ENCODE measurements around the gene NTNG1.

- TF ChIP-seq, protein P1, sequence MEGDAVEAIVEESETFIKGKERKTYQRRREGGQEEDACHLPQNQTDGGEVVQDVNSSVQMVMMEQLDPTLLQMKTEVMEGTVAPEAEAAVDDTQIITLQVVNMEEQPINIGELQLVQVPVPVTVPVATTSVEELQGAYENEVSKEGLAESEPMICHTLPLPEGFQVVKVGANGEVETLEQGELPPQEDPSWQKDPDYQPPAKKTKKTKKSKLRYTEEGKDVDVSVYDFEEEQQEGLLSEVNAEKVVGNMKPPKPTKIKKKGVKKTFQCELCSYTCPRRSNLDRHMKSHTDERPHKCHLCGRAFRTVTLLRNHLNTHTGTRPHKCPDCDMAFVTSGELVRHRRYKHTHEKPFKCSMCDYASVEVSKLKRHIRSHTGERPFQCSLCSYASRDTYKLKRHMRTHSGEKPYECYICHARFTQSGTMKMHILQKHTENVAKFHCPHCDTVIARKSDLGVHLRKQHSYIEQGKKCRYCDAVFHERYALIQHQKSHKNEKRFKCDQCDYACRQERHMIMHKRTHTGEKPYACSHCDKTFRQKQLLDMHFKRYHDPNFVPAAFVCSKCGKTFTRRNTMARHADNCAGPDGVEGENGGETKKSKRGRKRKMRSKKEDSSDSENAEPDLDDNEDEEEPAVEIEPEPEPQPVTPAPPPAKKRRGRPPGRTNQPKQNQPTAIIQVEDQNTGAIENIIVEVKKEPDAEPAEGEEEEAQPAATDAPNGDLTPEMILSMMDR (conservative IDR thresholded peaks at IDR 0.05; ENCODE audit: low read length) = no peak
- no peak for TF ChIP-seq EZH2phosphoT487 (IDR thresholded peaks at IDR 0.05; ENCODE audit: borderline replicate concordance, low read depth, low read length)
These were observed 169.1 kb downstream of the NTNG1 start for GRCh38 chr1:107309962-107310361.
